Suprapubic skin (tissue), 4 donors: Measurements from ENCODE around the gene KIAA1217. TPM values are rescaled to one million over a fixed set of nuclear protein-coding genes. Genes with fewer than 3 reads are reported as not detected.

Experiments
- DNase-seq, 2 donors: peaks; one replicate each; pipeline ENCODE4 v3.0.0-alpha.2; 2019; ENCODE audit warnings: low spot score in 2 of 2
- H3K27ac ChIP-seq: fragments of 200-600 bp; sonication (generic); one replicate; pipeline ENCODE4 v1.5.1; 2019
- H3K27me3 ChIP-seq: fragments of 200-600 bp; sonication (generic); one replicate; pipeline ENCODE4 v1.5.1; 2019
- H3K36me3 ChIP-seq: fragments of 200-600 bp; sonication (generic); one replicate; pipeline ENCODE4 v1.5.1; 2019
- H3K4me1 ChIP-seq: fragments of 200-600 bp; sonication (generic); one replicate; pipeline ENCODE4 v1.5.1; 2019
- H3K4me3 ChIP-seq: fragments of 200-600 bp; sonication (generic); one replicate; pipeline ENCODE4 v1.5.1; 2019; ENCODE audit warnings: mild to moderate bottlenecking
- H3K9me3 ChIP-seq: fragments of 200-600 bp; sonication (generic); one replicate; pipeline ENCODE4 v1.5.1; 2019
- EP300 ChIP-seq: sonication (generic); formaldehyde crosslinking; IDR thresholded peaks from one replicate; pipeline ENCODE4 v1.6.1; 2017; ENCODE audit warnings: antibody characterized with exemption
- POLR2A ChIP-seq, 2 donors: fragments of 450-650 bp; IDR thresholded peaks; one replicate each; pipeline ENCODE4 v1.6.1; 2017; ENCODE audit warnings: antibody characterized with exemption in 2 of 2, mild to moderate bottlenecking in 2 of 2, moderate library complexity in 2 of 2
- POLR2AphosphoS5 ChIP-seq, 3 donors: sonication (generic); formaldehyde crosslinking; IDR thresholded peaks; one replicate each; pipeline ENCODE4 v1.6.1; 2017; ENCODE audit warnings: antibody characterized with exemption in 3 of 3
- WGBS: methylation state at CpG from one replicate; pipeline ENCODE4 v1.1.5; 2018; 5-methylcytosine and 5-hydroxymethylcytosine counted together
- total RNA-seq, 4 donors: library from RNA; depleted of rRNA; stranded (reverse); fragments of >200 nt; gene quantifications; one replicate each; pipeline ENCODE4 v1.1.0, GENCODE V29; 2016
- TF ChIP-seq, protein P1 (sequence below), 2 donors: fragments of 200-600 bp in 1 of 2; fragments of 450-650 bp in 1 of 2; sonication (generic) in 1 of 2; IDR thresholded peaks; one replicate each; pipeline ENCODE4 v1.5.1; 2016 to 2019; ENCODE audit warnings: antibody characterized with exemption in 2 of 2, mild to moderate bottlenecking in 1 of 2, moderate library complexity in 1 of 2

KIAA1217 gene
- total RNA-seq, 4 donors from 2014 or later, result 59.2 to 109 (median 72.1) TPM

DNA sequence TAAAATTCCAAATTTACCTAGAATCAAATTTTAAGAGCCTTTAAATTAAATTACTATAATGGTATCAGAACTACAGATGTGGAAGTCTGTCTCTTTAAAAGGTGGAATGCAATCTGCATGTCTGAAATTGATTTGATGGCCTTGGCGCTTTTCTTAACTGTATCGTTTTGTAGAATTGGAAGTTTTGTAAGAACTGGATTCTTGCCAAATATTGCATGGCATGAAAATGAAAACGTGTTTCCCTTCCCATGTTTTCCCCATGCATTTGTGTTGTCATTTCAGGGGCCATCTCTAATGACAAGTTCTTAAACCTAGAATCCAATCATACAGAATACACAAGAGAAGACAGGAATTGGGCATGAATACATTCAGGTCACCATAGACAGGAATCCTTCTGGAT is 162.5 kb downstream of the KIAA1217 start:
- DNase-seq, result no peak
- Histone ChIP-seq H3K4me1 (peaks cover 7% of the 10 kb centered on the region), H3K36me3 (no peaks in the 10 kb centered on the region), H3K27me3 (no peaks in the 10 kb centered on the region), H3K27ac (no peak overlapping the region), H3K4me3 (no peak overlapping the region), H3K9me3 (no peaks in the 10 kb centered on the region)
- TF ChIP-seq POLR2A (IDR thresholded peaks at IDR 0.05) (no peak), EP300 (no peak), POLR2AphosphoS5 (IDR thresholded peaks at IDR 0.05) (no peak)
- TF ChIP-seq, protein P1, sequence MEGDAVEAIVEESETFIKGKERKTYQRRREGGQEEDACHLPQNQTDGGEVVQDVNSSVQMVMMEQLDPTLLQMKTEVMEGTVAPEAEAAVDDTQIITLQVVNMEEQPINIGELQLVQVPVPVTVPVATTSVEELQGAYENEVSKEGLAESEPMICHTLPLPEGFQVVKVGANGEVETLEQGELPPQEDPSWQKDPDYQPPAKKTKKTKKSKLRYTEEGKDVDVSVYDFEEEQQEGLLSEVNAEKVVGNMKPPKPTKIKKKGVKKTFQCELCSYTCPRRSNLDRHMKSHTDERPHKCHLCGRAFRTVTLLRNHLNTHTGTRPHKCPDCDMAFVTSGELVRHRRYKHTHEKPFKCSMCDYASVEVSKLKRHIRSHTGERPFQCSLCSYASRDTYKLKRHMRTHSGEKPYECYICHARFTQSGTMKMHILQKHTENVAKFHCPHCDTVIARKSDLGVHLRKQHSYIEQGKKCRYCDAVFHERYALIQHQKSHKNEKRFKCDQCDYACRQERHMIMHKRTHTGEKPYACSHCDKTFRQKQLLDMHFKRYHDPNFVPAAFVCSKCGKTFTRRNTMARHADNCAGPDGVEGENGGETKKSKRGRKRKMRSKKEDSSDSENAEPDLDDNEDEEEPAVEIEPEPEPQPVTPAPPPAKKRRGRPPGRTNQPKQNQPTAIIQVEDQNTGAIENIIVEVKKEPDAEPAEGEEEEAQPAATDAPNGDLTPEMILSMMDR (IDR thresholded peaks at IDR 0.05), result no peak
- 37% methylated on average over 3 of the region's 3 CpGs for WGBS

DNA sequence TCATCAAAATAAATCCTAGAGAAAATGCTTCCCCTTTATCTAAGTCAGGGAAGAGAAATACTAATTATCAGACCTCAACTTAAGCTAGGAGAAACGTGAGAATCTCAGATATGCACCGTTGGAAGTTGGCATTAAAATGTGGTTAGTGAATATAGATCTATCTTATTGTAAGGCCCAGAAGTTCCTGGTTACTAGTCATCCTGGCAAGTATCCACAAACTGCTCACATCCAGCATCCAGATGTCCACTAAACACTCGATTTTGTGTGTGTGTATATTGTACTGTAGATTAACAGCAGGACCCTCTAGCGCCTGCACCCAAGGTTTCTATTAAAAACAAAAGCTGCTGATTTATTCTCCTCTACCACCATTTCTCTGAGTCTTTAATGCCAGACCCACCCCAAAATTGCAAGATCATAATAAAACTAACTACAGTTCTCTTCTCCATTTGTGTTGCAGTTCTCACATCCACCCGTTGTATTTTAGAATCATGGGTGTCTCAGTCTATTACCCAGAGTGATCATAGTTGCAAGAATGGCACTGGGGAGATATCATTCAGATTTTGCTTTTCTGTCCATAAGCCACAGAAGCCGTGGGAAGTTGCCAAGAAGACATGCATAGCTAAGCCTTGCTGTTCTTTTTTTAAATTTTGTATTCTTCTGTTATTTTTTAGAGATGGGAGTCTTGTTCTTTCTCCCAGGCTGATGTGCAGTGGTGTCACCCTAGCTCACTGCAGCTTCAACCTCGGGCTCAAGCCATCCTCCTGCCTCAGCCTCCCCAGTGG is 165.4 kb downstream of the KIAA1217 start:
- no peaks in the 10 kb centered on the region for H3K36me3 ChIP-seq
- DNase-seq, result no peak
- no peak overlapping the region for H3K27ac ChIP-seq
- H3K4me3 ChIP-seq, result no peak overlapping the region
- peaks cover 7% of the 10 kb centered on the region for H3K4me1 ChIP-seq
- H3K27me3 ChIP-seq, result no peaks in the 10 kb centered on the region
- H3K9me3 ChIP-seq, result no peaks in the 10 kb centered on the region
- 45% methylated on average over 7 of the region's 7 CpGs for WGBS
- no peak for TF ChIP-seq POLR2A (IDR thresholded peaks at IDR 0.05)
- no peak for TF ChIP-seq EP300
- TF ChIP-seq, protein P1 (IDR thresholded peaks at IDR 0.05), result no peak
- TF ChIP-seq POLR2AphosphoS5 (IDR thresholded peaks at IDR 0.05), result no peak

DNA sequence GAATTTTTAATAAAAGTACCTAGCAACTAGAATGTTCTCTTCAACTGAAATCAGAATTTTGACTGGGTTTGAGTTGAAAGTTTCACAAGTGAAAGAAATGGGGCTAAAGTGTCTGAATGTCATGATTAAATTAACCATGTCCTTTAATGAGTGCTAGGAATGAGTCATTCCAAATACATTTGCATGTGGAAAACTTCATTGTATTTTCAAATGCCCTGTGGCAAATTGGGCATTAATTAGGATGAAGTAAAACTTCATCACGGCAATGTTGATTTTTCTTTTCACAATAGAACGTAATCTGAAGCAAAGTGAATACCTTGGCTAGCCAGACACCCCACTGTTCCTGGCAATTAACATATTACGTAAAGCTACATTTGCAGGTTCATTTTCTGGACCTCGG is 166.6 kb downstream of the KIAA1217 start:
- H3K9me3 ChIP-seq, result no peaks in the 10 kb centered on the region
- no peak for DNase-seq
- H3K4me1 ChIP-seq, result peaks cover 7% of the 10 kb centered on the region
- H3K4me3 ChIP-seq, result no peak overlapping the region
- no peaks in the 10 kb centered on the region for H3K36me3 ChIP-seq
- no peak for TF ChIP-seq POLR2A (IDR thresholded peaks at IDR 0.05)
- TF ChIP-seq EP300, result no peak
- TF ChIP-seq POLR2AphosphoS5 (IDR thresholded peaks at IDR 0.05), result no peak
- TF ChIP-seq, protein P1 (IDR thresholded peaks at IDR 0.05), result no peak
- no peaks in the 10 kb centered on the region for H3K27me3 ChIP-seq
- WGBS, result 76% methylated on average over 4 of the region's 4 CpGs
- no peak overlapping the region for H3K27ac ChIP-seq

DNA sequence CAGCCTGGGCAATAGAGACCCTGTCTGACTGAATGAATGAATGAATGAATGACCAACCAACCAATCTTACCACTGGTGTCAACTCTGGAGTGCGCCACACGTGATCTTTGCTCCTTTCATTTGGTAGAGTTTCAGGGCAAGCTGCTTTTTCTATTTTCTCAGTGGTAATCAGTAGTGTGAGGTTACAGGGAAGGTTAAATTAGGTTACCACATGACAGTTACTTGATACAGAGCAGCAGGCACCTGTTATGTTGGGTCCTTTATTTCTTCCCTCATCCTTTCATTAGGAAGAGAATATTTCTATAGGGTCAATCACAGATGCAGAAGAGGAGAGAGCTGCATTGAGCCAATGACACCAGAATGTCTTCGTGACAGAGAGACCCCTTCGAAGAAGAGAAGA is 167.8 kb downstream of the KIAA1217 start:
- TF ChIP-seq POLR2A (IDR thresholded peaks at IDR 0.05) (no peak), POLR2AphosphoS5 (IDR thresholded peaks at IDR 0.05) (no peak), EP300 (no peak)
- TF ChIP-seq, protein P1 (IDR thresholded peaks at IDR 0.05), result no peak
- H3K36me3 ChIP-seq, result peaks cover 4% of the 10 kb centered on the region
- peaks cover under 1% of the 10 kb centered on the region for H3K4me1 ChIP-seq
- H3K4me3 ChIP-seq, result no peak overlapping the region
- WGBS, result 96% methylated on average over 4 of the region's 4 CpGs
- no peak overlapping the region for H3K27ac ChIP-seq
- H3K9me3 ChIP-seq, result no peaks in the 10 kb centered on the region
- no peak for DNase-seq
- H3K27me3 ChIP-seq, result no peaks in the 10 kb centered on the region

DNA sequence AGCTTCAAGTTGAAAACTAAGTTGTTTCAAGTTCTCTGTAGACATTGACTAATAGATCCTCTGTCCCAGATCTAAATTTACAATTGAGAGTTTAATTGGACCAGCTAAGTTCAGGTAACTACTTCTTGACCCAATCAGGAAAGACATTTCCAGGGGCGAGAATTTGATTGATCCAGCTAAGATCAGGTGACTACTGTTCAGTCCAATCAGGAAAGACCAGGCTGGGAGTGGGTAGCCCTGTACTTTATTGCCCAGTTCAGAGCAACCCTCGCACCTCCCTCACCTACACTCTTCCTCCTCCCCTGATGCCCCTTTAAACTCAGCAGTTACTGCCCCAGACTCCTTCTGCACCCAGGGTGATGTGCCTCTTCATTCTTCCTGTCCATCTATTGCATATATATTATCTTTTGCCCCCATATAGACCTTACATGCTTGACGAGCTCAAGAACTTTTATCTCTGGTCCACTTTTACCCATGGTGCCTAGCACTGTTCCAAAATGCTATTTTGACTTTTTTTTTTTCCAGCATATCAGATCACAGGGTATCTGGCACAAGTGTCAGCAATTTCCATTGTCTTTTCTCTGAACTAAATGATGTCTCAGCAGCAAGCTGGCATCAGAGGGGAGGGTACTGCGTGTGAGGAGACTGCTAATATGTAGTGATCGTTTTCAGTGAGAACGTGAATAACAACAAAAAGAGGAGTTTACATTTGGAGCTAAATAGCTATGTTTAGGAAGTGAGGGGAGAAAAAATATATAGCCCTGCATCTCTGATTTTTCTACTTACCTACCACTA is 169.4 kb downstream of the KIAA1217 start:
- no peak overlapping the region for H3K4me3 ChIP-seq
- WGBS, result 89% methylated on average over 6 of the region's 6 CpGs
- H3K9me3 ChIP-seq, result no peaks in the 10 kb centered on the region
- DNase-seq, result no peak
- H3K36me3 ChIP-seq, result peaks cover 4% of the 10 kb centered on the region
- no peaks in the 10 kb centered on the region for H3K27me3 ChIP-seq
- no peak overlapping the region for H3K27ac ChIP-seq
- TF ChIP-seq POLR2A (IDR thresholded peaks at IDR 0.05) (no peak), POLR2AphosphoS5 (IDR thresholded peaks at IDR 0.05) (no peak), EP300 (no peak)
- TF ChIP-seq, protein P1 (IDR thresholded peaks at IDR 0.05), result no peak
- H3K4me1 ChIP-seq, result peaks cover 6% of the 10 kb centered on the region
